ENCODE results near the gene SLC39A11.

DNA sequence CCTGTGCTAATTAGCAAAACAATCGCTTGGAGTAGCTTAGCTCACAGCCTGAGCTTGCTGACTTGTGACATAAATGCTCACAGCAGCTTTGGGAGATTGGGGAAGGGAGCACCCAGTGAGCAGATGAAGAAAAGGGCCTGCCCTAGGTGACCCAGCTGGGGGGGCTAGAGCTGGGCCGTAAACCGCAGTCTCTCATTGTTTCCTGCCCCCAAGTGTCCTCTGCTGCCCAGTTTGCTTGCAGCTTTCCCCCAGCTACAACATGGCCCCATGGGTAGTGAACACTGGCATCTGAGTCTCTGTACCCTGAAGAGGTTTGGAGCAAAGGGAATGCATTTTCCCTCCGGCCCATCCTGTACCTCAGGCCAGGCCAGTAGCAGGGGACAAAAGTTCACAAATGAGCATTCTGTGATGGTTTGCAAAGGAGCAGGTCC, 349.4 kb downstream of the SLC39A11 start:
- TF ChIP-seq EZH2 (IDR thresholded peaks at IDR 0.05; ENCODE audit: insufficient read depth, poor library complexity, severe bottlenecking) (no peak), EZH2phosphoT487 (IDR thresholded peaks at IDR 0.05; ENCODE audit: insufficient read depth, low read depth) (no peak)

Measured in GM23248 (cell line).